ENCODE results near the gene CACHD1. TPM values are rescaled to one million over a fixed set of nuclear protein-coding genes. Genes with fewer than 3 reads are reported as not detected.

Gene CACHD1
- 40.8 and 41.0 TPM in 2 replicates for total RNA-seq
- long read RNA-seq, partial matches to known transcripts: 15 of 21 reads
- long read RNA-seq, other reads (novel, unspliced or antisense): 6 of 21 reads

DNA sequence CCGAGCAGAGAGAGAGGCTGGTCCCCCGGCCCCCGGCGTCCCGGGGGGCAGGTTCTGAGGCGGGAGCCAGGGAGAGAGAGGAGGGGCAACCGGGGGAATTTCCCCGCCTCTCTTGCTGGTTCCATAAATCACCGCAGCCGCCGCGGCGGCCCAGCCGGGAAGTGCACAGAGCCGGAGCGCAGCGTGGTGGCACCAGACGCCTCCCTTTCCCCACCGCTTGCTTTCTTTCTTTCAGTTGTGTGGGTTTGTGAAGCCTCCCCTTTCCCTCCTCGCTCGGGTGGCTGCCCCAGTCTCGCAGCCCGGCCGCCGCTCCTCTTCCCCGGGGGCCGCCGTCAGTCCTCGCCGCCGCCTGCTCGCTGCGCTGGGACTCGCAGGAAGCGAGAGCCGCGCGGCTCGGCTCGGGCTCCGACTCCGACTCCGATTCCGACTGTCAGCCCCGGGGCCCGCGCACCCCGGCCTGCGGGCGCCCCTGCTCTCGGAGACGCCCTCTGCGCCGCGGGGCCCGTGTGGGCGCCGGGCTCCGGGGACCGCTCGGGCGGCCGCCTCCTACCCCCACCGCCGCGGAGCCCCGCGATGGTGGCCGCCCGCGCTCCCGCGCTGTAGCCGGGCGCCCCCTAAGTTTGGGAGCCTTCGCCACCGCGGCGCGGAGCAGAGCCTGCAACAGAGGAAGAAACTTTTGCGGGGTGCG, at the start of gene CACHD1:
Gene CACHD1 (plus strand): TSS at position 153 of the 688 bp plus-strand sequence. CDS start 616 bp downstream, outside the sequence.
- H3K27ac Mint-ChIP-seq (ENCODE audit: unreplicated experiment): peak within 1 kb of the TSS; percentile 97
- no peaks in the 10 kb centered on the region for H3K9me3 Mint-ChIP-seq
- peak within 1 kb of the TSS; percentile 94 for H3K4me3 Mint-ChIP-seq
- TF ChIP-seq, protein P1, sequence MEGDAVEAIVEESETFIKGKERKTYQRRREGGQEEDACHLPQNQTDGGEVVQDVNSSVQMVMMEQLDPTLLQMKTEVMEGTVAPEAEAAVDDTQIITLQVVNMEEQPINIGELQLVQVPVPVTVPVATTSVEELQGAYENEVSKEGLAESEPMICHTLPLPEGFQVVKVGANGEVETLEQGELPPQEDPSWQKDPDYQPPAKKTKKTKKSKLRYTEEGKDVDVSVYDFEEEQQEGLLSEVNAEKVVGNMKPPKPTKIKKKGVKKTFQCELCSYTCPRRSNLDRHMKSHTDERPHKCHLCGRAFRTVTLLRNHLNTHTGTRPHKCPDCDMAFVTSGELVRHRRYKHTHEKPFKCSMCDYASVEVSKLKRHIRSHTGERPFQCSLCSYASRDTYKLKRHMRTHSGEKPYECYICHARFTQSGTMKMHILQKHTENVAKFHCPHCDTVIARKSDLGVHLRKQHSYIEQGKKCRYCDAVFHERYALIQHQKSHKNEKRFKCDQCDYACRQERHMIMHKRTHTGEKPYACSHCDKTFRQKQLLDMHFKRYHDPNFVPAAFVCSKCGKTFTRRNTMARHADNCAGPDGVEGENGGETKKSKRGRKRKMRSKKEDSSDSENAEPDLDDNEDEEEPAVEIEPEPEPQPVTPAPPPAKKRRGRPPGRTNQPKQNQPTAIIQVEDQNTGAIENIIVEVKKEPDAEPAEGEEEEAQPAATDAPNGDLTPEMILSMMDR (conservative IDR thresholded peaks at IDR 0.05): peak; percentile 26
- peaks cover 43% of the 10 kb centered on the region for H3K4me1 Mint-ChIP-seq
- no peaks in the 10 kb centered on the region for H3K36me3 Mint-ChIP-seq (ENCODE audit: low read depth)
- peak; percentile 71 for DNase-seq (ENCODE audit: low read depth, low spot score)
- H3K27me3 Mint-ChIP-seq (ENCODE audit: low read depth): peaks cover 24% of the 10 kb centered on the region

DNA sequence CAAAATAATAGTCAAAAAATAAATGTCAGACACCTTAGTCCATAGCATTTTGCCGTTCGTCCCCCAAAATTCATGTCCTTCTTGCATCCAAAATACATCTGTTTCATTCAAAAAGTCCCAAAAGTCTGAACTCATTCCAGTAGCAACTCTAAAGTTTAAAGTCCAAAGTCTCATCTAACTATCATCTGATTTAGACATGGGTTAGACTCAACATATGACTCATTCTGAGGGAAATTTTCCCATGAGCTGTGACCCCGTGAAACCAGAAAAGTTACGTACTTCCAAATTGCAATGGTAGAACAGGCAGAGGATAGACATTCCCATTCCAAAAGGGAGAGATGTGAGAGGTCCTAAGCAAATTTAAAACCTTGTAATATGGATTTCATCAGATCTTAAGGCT, 48.6 kb upstream of the CACHD1 start:
- Mint-ChIP-seq H3K36me3 (ENCODE audit: low read depth) (no peaks in the 10 kb centered on the region), H3K27ac (ENCODE audit: unreplicated experiment) (no peak overlapping the region), H3K9me3 (peaks cover 2% of the 10 kb centered on the region), H3K27me3 (ENCODE audit: low read depth) (no peaks in the 10 kb centered on the region), H3K4me1 (peaks cover 4% of the 10 kb centered on the region), H3K4me3 (no peak overlapping the region)
- TF ChIP-seq, protein P1 (conservative IDR thresholded peaks at IDR 0.05): no peak
- DNase-seq (ENCODE audit: low read depth, low spot score): no peak

DNA sequence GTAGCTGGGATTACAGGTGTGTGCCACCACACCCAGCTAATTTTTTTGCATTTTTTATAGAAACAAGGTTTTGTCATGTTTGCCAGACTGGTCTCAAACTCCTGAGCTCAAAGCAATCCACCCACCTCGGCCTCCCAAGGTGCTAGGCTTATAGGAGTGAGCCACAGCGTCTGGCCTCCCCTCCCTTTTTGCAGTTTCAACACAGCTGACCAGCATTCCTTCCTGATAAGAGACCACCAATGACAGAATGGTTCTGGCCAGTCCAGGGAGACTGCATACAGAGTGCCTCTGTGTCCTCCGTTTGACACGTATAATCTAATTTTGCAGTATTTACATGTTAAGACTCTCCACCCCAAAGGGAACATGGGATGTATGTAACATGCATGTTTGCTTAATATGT, 46.4 kb upstream of the CACHD1 start:
- H3K4me1 Mint-ChIP-seq: peaks cover 4% of the 10 kb centered on the region
- H3K27me3 Mint-ChIP-seq (ENCODE audit: low read depth): no peaks in the 10 kb centered on the region
- H3K4me3 Mint-ChIP-seq: no peak overlapping the region
- no peaks in the 10 kb centered on the region for H3K36me3 Mint-ChIP-seq (ENCODE audit: low read depth)
- no peak for DNase-seq (ENCODE audit: low read depth, low spot score)
- H3K27ac Mint-ChIP-seq (ENCODE audit: unreplicated experiment): no peak overlapping the region
- TF ChIP-seq, protein P1 (conservative IDR thresholded peaks at IDR 0.05): no peak
- peaks cover 2% of the 10 kb centered on the region for H3K9me3 Mint-ChIP-seq

DNA sequence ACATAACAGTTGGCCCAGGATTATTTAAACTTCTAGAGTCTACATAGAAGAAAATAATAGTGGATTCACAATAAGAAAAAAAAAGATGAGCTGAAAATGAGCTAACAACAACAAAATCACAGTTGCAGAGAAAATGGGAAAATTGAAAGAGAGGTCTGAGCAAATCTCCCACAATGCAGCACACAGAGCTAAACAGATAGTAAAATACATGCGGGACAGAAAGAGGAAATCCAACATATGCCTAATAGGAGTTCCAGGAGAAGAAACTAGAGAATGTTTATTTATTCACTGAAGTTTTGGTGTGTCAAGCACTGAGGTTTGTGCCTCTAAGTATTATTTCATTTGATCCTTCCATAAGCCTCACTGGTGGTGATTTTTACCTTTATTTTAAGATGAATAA, 45.5 kb upstream of the CACHD1 start:
- no peaks in the 10 kb centered on the region for H3K36me3 Mint-ChIP-seq (ENCODE audit: low read depth)
- no peak overlapping the region for H3K4me3 Mint-ChIP-seq
- H3K27me3 Mint-ChIP-seq (ENCODE audit: low read depth): no peaks in the 10 kb centered on the region
- H3K4me1 Mint-ChIP-seq: peaks cover 4% of the 10 kb centered on the region
- no peak overlapping the region for H3K27ac Mint-ChIP-seq (ENCODE audit: unreplicated experiment)
- TF ChIP-seq, protein P1 (conservative IDR thresholded peaks at IDR 0.05): no peak
- no peak for DNase-seq (ENCODE audit: low read depth, low spot score)
- H3K9me3 Mint-ChIP-seq: peaks cover 2% of the 10 kb centered on the region

DNA sequence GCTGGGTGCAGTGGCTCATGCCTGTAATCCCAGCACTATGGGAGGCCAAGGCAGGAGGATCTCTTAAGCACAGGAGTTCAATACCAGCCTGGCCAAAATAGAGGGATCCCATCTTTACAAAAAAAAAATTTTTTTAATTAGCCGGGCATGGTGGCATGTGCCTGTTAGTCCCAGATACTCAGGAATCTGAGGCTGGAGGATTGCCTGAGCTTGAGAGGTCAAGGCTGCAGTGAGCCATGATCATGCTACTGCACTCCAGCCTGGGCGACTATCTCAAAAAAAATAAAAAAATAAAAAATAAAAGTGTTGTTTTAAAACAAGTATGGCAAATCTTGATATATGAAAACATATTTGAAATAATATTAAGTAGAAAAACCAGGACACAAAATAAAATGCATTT, 44.4 kb upstream of the CACHD1 start:
- no peak overlapping the region for H3K4me3 Mint-ChIP-seq
- no peak for DNase-seq (ENCODE audit: low read depth, low spot score)
- H3K27me3 Mint-ChIP-seq (ENCODE audit: low read depth): no peaks in the 10 kb centered on the region
- H3K9me3 Mint-ChIP-seq: peaks cover 2% of the 10 kb centered on the region
- H3K4me1 Mint-ChIP-seq: peaks cover 4% of the 10 kb centered on the region
- no peaks in the 10 kb centered on the region for H3K36me3 Mint-ChIP-seq (ENCODE audit: low read depth)
- no peak overlapping the region for H3K27ac Mint-ChIP-seq (ENCODE audit: unreplicated experiment)
- TF ChIP-seq, protein P1 (conservative IDR thresholded peaks at IDR 0.05): no peak

All from neural crest cell (in vitro differentiated cells).